ENCODE measurements around the gene PRPF19. TPM values are rescaled to one million over a fixed set of nuclear protein-coding genes. Genes with fewer than 3 reads are reported as not detected.

PRPF19 gene
- total RNA-seq, 1 donor from 2014 or later: 182 TPM

Other genes with a start within 250 kb of the PRPF19 start
- gene MS4A8, start 207.0 kb downstream of the PRPF19 start, total RNA-seq: not detected in 2 replicates
- gene MS4A18, start 181.9 kb downstream of the PRPF19 start, total RNA-seq: not detected in 2 replicates
- not detected in 2 replicates for gene MS4A15, start 149.7 kb downstream of the PRPF19 start, total RNA-seq
- gene MS4A10, start 121.3 kb downstream of the PRPF19 start, total RNA-seq: not detected in 2 replicates
- 56.7 and 57.2 TPM in 2 replicates for gene CCDC86, start 64.5 kb downstream of the PRPF19 start, total RNA-seq
- gene PTGDR2, start 50.6 kb downstream of the PRPF19 start, total RNA-seq: 0.28 and 0.32 TPM in 2 replicates
- not detected in 2 replicates for gene ZP1, start 39.0 kb downstream of the PRPF19 start, total RNA-seq
- gene TMEM109, start 7.6 kb upstream of the PRPF19 start, total RNA-seq: 112 and 120 TPM in 2 replicates
- gene TMEM132A, start 17.9 kb upstream of the PRPF19 start, total RNA-seq: 1.1 and 1.2 TPM in 2 replicates
- 2.1 and 2.2 TPM in 2 replicates for gene SLC15A3, start 45.6 kb upstream of the PRPF19 start, total RNA-seq
- 308 and 327 TPM in 2 replicates for gene CD6, start 65.1 kb upstream of the PRPF19 start, total RNA-seq
- 395 and 399 TPM in 2 replicates for gene CD5, start 195.9 kb upstream of the PRPF19 start, total RNA-seq

All from activated T-helper 2 cell treated with anti-CD3 and anti-CD28 coated beads, Interferon-gamma antibody, Interleukin-2, Interleukin-4, amounts not matched to agents 10 μg/mL and 5 μg/mL and 100 μg/mL, durations not matched to agents 14 hours and 24 hours and 36 hours (primary cell).